Right forelimb (tissue), 1 donor: Measurements from ENCODE around the gene RABAC1.

Experiments
- DNase-seq: peaks from one replicate; pipeline ENCODE4 v3.0.0-alpha.2; 2018

The RABAC1 gene

GRCh38 chr19:41988947-41989346, 29.8 kb upstream of the RABAC1 start:
- no peak for DNase-seq

- DNase-seq, result no peak
Observed at GRCh38 chr19:41987141-41987860, 28.2 kb upstream of the RABAC1 start.

- DNase-seq, result no peak
Observed at GRCh38 chr19:41984961-41985360, 25.8 kb upstream of the RABAC1 start.

GRCh38 chr19:41981724-41982123, 22.6 kb upstream of the RABAC1 start:
- no peak for DNase-seq

GRCh38 chr19:41978470-41978869, 19.3 kb upstream of the RABAC1 start:
- no peak for DNase-seq

- DNase-seq, result no peak
Observed at GRCh38 chr19:41977916-41978315, 18.8 kb upstream of the RABAC1 start.

- DNase-seq, result no peak
Observed at GRCh38 chr19:41974652-41975051, 15.5 kb upstream of the RABAC1 start.

GRCh38 chr19:41971363-41971762, 12.2 kb upstream of the RABAC1 start:
- DNase-seq, result no peak

- DNase-seq, result no peak
Observed at GRCh38 chr19:41969772-41970458, 10.8 kb upstream of the RABAC1 start.

GRCh38 chr19:41968751-41969595, 9.9 kb upstream of the RABAC1 start:
- DNase-seq, result no peak

GRCh38 chr19:41967054-41967783, 8.1 kb upstream of the RABAC1 start:
- no peak for DNase-seq

- no peak for DNase-seq
Observed at GRCh38 chr19:41965106-41965505, 6.0 kb upstream of the RABAC1 start.

GRCh38 chr19:41960973-41961372, 1.9 kb upstream of the RABAC1 start:
- no peak for DNase-seq

- DNase-seq, result peak; percentile 88
Observed at GRCh38 chr19:41958367-41959055, 610 bp downstream of the RABAC1 start.

- peak; percentile 78 for DNase-seq
Observed at GRCh38 chr19:41957838-41958366, 1.2 kb downstream of the RABAC1 start.

- DNase-seq, result no peak
Observed at GRCh38 chr19:41957161-41957837, 1.8 kb downstream of the RABAC1 start.

- no peak for DNase-seq
Observed at GRCh38 chr19:41956621-41957020, 2.5 kb downstream of the RABAC1 start.

- DNase-seq, result no peak
Observed at GRCh38 chr19:41955521-41955920, 3.6 kb downstream of the RABAC1 start.

GRCh38 chr19:41951686-41952172, 7.4 kb downstream of the RABAC1 start:
- DNase-seq, result peak; percentile 86

GRCh38 chr19:41947091-41947490, 12.0 kb downstream of the RABAC1 start:
- DNase-seq, result no peak

- DNase-seq, result no peak
Observed at GRCh38 chr19:41945135-41945766, 13.9 kb downstream of the RABAC1 start.
